Uterus (tissue), 4 donors: ENCODE results near the gene TMEM131. TPM values are rescaled to one million over a fixed set of nuclear protein-coding genes. Genes with fewer than 3 reads are reported as not detected.
"Not testable (repeated sequence)": the region's sequence is repeated elsewhere in the genome, so short reads cannot be mapped to it uniquely, and the experiment has no call there.

Experiments used
- DNase-seq, 2 donors: peaks; one replicate each; pipeline ENCODE4 v3.0.0-alpha.2; 2019 to 2020
- H3K27ac ChIP-seq, 2 donors: fragments of 200-600 bp; sonication (generic); 1 replicate in 1 of 2; 2 replicates in 1 of 2; pipeline ENCODE4 v1.5.1; 2016 to 2018
- H3K27me3 ChIP-seq, 2 donors: fragments of 200-600 bp; sonication (generic); one replicate each; pipeline ENCODE4 v1.5.1; 2018 to 2019; ENCODE audit warnings: control low read depth in 1 of 2
- H3K36me3 ChIP-seq, 2 donors: fragments of 200-600 bp; sonication (generic); one replicate each; pipeline ENCODE4 v1.5.1; 2019; ENCODE audit warnings: control low read depth in 1 of 2
- H3K4me1 ChIP-seq, 2 donors: fragments of 200-600 bp; sonication (generic); one replicate each; pipeline ENCODE4 v1.5.1; 2018 to 2019; ENCODE audit warnings: control low read depth in 1 of 2
- H3K4me3 ChIP-seq, 2 donors: fragments of 200-600 bp; sonication (generic); 1 replicate in 1 of 2; 2 replicates in 1 of 2; pipeline ENCODE4 v1.5.1; 2018 to 2019; ENCODE audit warnings: mild to moderate bottlenecking in 1 of 2
- H3K9me3 ChIP-seq, 2 donors: fragments of 200-600 bp; sonication (generic); one replicate each; pipeline ENCODE4 v1.5.1; 2019; ENCODE audit warnings: control low read depth in 1 of 2
- CTCF ChIP-seq, 4 experiments: fragments of 200-600 bp in 2 of 4; fragments of 450-650 bp in 2 of 4; sonication (generic) in 2 of 4; IDR thresholded peaks; one replicate each; pipeline ENCODE4 v1.5.1; 2016 to 2019; ENCODE audit warnings: antibody characterized with exemption in 4 of 4, mild to moderate bottlenecking in 2 of 4, moderate library complexity in 1 of 4
- POLR2A ChIP-seq, 2 donors: fragments of 450-650 bp; IDR thresholded peaks; one replicate each; pipeline ENCODE4 v1.6.1; 2016; ENCODE audit warnings: antibody characterized with exemption in 2 of 2, mild to moderate bottlenecking in 1 of 2, moderate library complexity in 1 of 2
- intact Hi-C: fragments of 100-400 bp; cut with DNase I; formaldehyde crosslinking; loops from one replicate; pipeline ENCODE4 v1.15.1; 2023; ENCODE audit warnings: low total_unique reads
- total RNA-seq, 4 donors: library from RNA; depleted of rRNA in 3 of 4; stranded (reverse); fragments of >200 nt in 3 of 4; gene quantifications; one replicate each; pipeline versions ENCODE4 v1.1.0 to v1.2.4, GENCODE V29; 2014 to 2023
- donor health status: DM: yes; HTN: yes; CAD: no.

TMEM131 gene
- total RNA-seq, 4 donors from 2014 or later, result 14.1 to 62.4 (median 35.4) TPM

GRCh38 chr2:97963079-97963406, 32.7 kb downstream of the TMEM131 start:
- intact Hi-C loops, result no loop called here
- Histone ChIP-seq H3K4me3 (no peak overlapping the region), H3K27ac (no peak overlapping the region), H3K9me3 (no peaks in the 10 kb centered on the region), H3K4me1 (peaks cover 0 to under 1% of the 10 kb centered on the region in 2 donors), H3K36me3 (peaks cover 0 to 2% of the 10 kb centered on the region in 2 donors), H3K27me3 (no peaks in the 10 kb centered on the region)
- DNase-seq, result no peak
- TF ChIP-seq POLR2A (IDR thresholded peaks at IDR 0.05), result no peak
- no peak for TF ChIP-seq CTCF (IDR thresholded peaks at IDR 0.05)

- Histone ChIP-seq H3K4me1 (no peaks in the 10 kb centered on the region), H3K4me3 (no peak overlapping the region), H3K27ac (no peak overlapping the region), H3K36me3 (peaks cover 0 to 2% of the 10 kb centered on the region in 2 donors), H3K9me3 (no peaks in the 10 kb centered on the region), H3K27me3 (no peaks in the 10 kb centered on the region)
- intact Hi-C loops, result no loop called here
- no peak for DNase-seq
- no peak for TF ChIP-seq POLR2A (IDR thresholded peaks at IDR 0.05)
- TF ChIP-seq CTCF (IDR thresholded peaks at IDR 0.05), result no peak
Observed at GRCh38 chr2:97961534-97961933, 34.2 kb downstream of the TMEM131 start.

- intact Hi-C loops, result no loop called here
- Histone ChIP-seq H3K4me3 (no peak overlapping the region), H3K27me3 (no peaks in the 10 kb centered on the region), H3K9me3 (no peaks in the 10 kb centered on the region), H3K36me3 (peaks cover 0 to 2% of the 10 kb centered on the region in 2 donors), H3K4me1 (no peaks in the 10 kb centered on the region), H3K27ac (no peak overlapping the region)
- no peak for TF ChIP-seq POLR2A (IDR thresholded peaks at IDR 0.05)
- TF ChIP-seq CTCF (IDR thresholded peaks at IDR 0.05), result no peak
- no peak for DNase-seq
Observed at GRCh38 chr2:97958184-97958583, 37.6 kb downstream of the TMEM131 start.

GRCh38 chr2:97957432-97958183, 38.1 kb downstream of the TMEM131 start:
- intact Hi-C loops, result no loop called here
- no peak for DNase-seq
- Histone ChIP-seq H3K27me3 (no peaks in the 10 kb centered on the region), H3K27ac (peak overlapping the region in 1 of 2 donors; percentile 49), H3K36me3 (peaks cover 0 to 2% of the 10 kb centered on the region in 2 donors), H3K4me3 (no peak overlapping the region), H3K4me1 (no peaks in the 10 kb centered on the region), H3K9me3 (no peaks in the 10 kb centered on the region)
- TF ChIP-seq POLR2A (IDR thresholded peaks at IDR 0.05) (no peak), CTCF (IDR thresholded peaks at IDR 0.05) (no peak)

DNA sequence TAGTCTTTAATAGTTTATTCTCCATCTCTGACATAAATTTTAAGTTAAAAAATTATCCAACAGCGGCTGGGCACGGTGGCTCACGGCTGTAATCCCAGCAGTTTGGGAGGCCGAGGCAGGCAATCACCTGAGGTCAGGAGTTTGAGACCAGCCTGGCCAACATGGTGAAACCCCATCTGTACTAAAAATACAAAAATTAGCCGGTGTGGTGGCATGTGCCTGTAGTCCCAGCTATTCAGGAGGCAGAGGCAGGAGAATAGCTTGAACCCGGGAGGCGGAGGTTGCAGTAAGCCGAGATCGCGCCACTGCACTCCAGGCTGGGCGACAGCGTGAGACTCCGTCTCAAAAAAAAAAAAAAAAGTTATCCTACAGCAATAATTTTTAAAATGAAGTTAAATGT, 39.0 kb downstream of the TMEM131 start:
- H3K9me3 ChIP-seq, H3K27ac ChIP-seq, intact Hi-C loops, DNase-seq, H3K27me3 ChIP-seq, H3K4me1 ChIP-seq, H3K36me3 ChIP-seq, H3K4me3 ChIP-seq: not testable (repeated sequence)
